ENCODE data around the gene CUEDC1.

- TF ChIP-seq CTCF (IDR thresholded peaks at IDR 0.05) (no peak), POLR2A (IDR thresholded peaks at IDR 0.05) (no peak)
Observed at GRCh38 chr17:57941384-57942370, 13.5 kb downstream of the CUEDC1 start.
